ENCODE results near the gene ABCG5.

- TF ChIP-seq POLR2A (IDR thresholded peaks at IDR 0.05; ENCODE audit: low read depth, low read length) (no peak), CTCF (conservative IDR thresholded peaks at IDR 0.05; ENCODE audit: low read depth, low read length) (peak; percentile 93)
Observed at GRCh38 chr2:43877782-43878464, 39.3 kb upstream of the ABCG5 start.

Measured in IMR-90 (cell line).